Pancreas (tissue), 10 donors: Measurements from ENCODE around the gene NEO1. TPM values are rescaled to one million over a fixed set of nuclear protein-coding genes. Genes with fewer than 3 reads are reported as not detected.

Source experiments
- ATAC-seq, 4 donors: fragments of 200-7000 bp; cut with Tn5 transposase; one replicate each; pipeline versions ENCODE4 v1.8.0 to v1.9.1; 2020; ENCODE audit warnings: mild to moderate bottlenecking in 4 of 4, moderate library complexity in 4 of 4
- DNase-seq, 6 donors: peaks; one replicate each; pipeline ENCODE4 v3.0.0-alpha.2; 2020
- FAIRE-seq: peaks from 2 replicates; lab custom pipeline; 2012; peaks lifted over from hg19 to GRCh38; lab: Jason Lieb, UNC
- H3K27ac ChIP-seq, 4 donors: fragments of 200-600 bp; sonication (generic); 1 replicate in 3 of 4; 2 replicates in 1 of 4; pipeline versions ENCODE4 v1.5.0 to v1.8.0; 2020
- H3K27me3 ChIP-seq, 4 donors: fragments of 200-600 bp; one replicate each; pipeline ENCODE4 v1.8.0; 2021
- H3K36me3 ChIP-seq, 3 donors: fragments of 200-600 bp; sonication (generic) in 1 of 3; one replicate each; pipeline versions ENCODE4 v1.5.0 to v1.8.0; 2020 to 2021
- H3K4me1 ChIP-seq, 3 donors: fragments of 200-600 bp; one replicate each; pipeline ENCODE4 v1.8.0; 2021
- H3K4me3 ChIP-seq, 4 donors: fragments of 200-600 bp; sonication (generic) in 2 of 4; one replicate each; pipeline versions ENCODE4 v1.5.0 to v1.8.0; 2020 to 2021
- H3K9me3 ChIP-seq, 4 donors: fragments of 200-600 bp; one replicate each; pipeline ENCODE4 v1.8.0; 2021
- WGBS, 2 donors: extraction: QIAGEN DNeasy Blood & Tissue Kit; methylation state at CpG; one replicate each; pipeline ENCODE4 v1.1.7; 2013; 5-methylcytosine and 5-hydroxymethylcytosine counted together
- intact Hi-C, 3 donors: fragments of 100-400 bp; cut with DNase I; formaldehyde crosslinking; loops; one replicate each; pipeline versions ENCODE4 v1.11.1 to v1.14.2; 2022
- polyA plus RNA-seq, 2 donors: library from polyadenylated mRNA; stranded (reverse); fragments of 200-250 nt; gene quantifications; one replicate each; pipeline ENCODE4 v1.2.3, GENCODE V29; 2013
- total RNA-seq, 6 donors: library from RNA; stranded (reverse); fragmentation: NEBNext Ultra II Directional in 4 of 6; extraction: Animal tissue kit (Norgen Biotek cat#: 25700) in 4 of 6; gene quantifications; one replicate each; pipeline versions ENCODE4 v1.2.1 to v1.2.4, GENCODE V29; 2021 to 2023
- TF ChIP-seq, protein P1 (sequence below), 4 donors: fragments of 200-600 bp; sonication (generic) in 3 of 4; IDR thresholded peaks; one replicate each; pipeline versions ENCODE4 v1.5.0 to v1.8.0; 2021; ENCODE audit warnings: antibody characterized with exemption in 4 of 4
- donor health status: healthy with polysubstance abuse.
- donor health status: DM: no; HTN: no; CAD: no; lungs with moderate emphysema.
- donor health status: DM: no; HTN: no; CAD: no.
- donor health status: control.
- donor health status: control.
- donor health status: Bipolar disorder and iron deficiency.
- donor health status: DM: yes; HTN: yes; CAD: no.
- donor health status: DM: no; HTN: no; CAD: no.
- donor health status: DM: no; HTN: no; CAD: no.
- donor health status: DM: yes; HTN: yes; CAD: no.

The NEO1 gene
- total and polyA plus RNA-seq, 8 donors = 7.1 to 30.7 (median 19.6) TPM

DNA sequence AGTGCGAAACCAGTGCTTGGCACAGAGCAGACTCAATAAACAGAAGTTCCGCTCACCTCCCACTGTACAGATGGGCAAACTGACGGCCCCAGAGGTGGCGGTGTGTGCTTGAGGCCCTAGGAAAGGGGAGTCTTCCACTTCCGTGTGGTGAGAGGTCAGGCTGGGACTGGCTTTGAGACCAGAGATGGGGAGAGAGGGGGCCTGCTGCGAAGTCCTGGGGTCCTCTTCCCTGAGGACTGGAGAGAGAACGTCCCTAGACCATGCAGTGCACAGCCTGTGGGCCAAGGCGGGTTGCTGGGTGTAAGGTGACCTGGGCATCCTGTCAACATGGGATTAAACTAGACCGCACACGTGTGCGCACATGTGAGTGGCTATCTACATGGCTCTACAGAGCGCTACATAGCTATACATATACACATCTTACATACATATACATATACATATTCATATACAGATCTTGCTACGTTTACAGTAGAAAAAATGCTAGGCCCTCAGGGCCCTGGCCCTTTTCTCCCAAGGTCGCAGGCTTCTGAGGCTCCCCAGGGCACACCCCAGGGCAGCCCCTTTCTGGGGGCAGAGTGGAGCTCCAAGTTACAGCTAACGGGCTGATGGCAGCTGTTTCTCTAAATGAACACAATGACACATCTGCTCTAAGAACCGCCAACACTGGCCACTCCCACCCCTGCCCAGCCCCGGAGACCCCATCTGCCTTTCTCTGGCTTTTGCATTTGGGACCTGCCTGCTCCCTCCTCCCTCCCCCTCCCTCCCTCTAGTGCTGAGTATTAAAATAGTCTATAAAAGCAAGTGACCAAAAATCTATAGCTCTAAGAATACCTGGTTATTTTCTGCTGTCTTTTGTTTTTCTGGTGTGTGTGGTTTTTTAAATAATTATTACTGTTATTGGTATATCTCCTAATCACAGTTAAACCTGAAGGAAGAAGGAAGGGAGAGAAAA lies 269.5 kb downstream of the NEO1 start:
- TF ChIP-seq, protein P1, sequence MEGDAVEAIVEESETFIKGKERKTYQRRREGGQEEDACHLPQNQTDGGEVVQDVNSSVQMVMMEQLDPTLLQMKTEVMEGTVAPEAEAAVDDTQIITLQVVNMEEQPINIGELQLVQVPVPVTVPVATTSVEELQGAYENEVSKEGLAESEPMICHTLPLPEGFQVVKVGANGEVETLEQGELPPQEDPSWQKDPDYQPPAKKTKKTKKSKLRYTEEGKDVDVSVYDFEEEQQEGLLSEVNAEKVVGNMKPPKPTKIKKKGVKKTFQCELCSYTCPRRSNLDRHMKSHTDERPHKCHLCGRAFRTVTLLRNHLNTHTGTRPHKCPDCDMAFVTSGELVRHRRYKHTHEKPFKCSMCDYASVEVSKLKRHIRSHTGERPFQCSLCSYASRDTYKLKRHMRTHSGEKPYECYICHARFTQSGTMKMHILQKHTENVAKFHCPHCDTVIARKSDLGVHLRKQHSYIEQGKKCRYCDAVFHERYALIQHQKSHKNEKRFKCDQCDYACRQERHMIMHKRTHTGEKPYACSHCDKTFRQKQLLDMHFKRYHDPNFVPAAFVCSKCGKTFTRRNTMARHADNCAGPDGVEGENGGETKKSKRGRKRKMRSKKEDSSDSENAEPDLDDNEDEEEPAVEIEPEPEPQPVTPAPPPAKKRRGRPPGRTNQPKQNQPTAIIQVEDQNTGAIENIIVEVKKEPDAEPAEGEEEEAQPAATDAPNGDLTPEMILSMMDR (IDR thresholded peaks at IDR 0.05) = no peak
- DNase-seq = peak in 1 of 6 donors; percentile 4
- Histone ChIP-seq H3K27ac (no peak overlapping the region), H3K27me3 (no peaks in the 10 kb centered on the region), H3K36me3 (no peaks in the 10 kb centered on the region), H3K9me3 (no peaks in the 10 kb centered on the region), H3K4me3 (no peak overlapping the region), H3K4me1 (no peaks in the 10 kb centered on the region)
- intact Hi-C loops = no loop called here
- FAIRE-seq = no peak
- ATAC-seq = no peak
- 73 to 74% methylated on average over 17 of the region's 17 CpGs for WGBS, 2 donors

DNA sequence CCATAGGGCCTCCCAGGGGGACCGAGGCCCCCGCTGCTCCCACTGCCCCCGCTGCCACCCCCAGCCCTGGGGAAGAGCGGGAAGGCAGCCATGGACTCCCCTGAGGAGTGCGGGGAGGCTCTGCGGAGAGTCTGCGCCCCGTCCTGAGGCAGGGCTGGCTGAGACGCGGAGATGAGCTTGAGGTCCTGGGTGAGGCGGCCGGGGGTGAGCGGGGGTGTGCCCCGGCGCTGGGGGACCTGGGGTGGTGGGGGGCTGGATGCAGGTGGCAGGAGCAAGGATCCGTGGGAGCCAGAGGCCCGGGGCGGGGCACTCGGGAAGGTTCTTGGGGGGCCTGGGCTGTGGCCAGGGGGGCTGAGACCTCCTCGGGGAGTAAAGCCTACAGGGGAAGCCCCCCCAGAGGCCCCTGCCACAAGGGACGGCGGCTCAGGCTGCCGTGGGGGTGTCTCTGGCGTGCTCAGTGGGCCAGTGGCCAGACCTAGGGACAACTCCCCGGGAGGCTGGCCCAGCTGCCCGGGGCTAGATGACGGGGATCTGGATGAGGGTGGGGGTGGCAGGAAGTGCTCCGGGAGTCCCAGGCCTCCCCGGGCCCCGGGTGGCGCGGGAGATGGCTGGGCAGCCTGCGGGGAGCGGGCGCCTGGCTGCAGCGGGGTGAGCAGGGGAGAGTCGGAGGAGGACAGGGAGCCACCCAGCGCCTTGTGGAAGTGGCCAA lies 270.6 kb downstream of the NEO1 start:
- no peaks in the 10 kb centered on the region for H3K27me3 ChIP-seq
- FAIRE-seq = no peak
- H3K4me3 ChIP-seq = no peak overlapping the region
- no peaks in the 10 kb centered on the region for H3K36me3 ChIP-seq
- no peak for ATAC-seq
- WGBS, 2 donors = 74 to 81% methylated on average over 33 to 38 of the region's 38 CpGs
- DNase-seq = peak in 1 of 6 donors; percentile 60
- no peak overlapping the region for H3K27ac ChIP-seq
- TF ChIP-seq, protein P1 (IDR thresholded peaks at IDR 0.05) = no peak
- H3K4me1 ChIP-seq = no peaks in the 10 kb centered on the region
- H3K9me3 ChIP-seq = no peaks in the 10 kb centered on the region
- intact Hi-C loops = no loop called here

DNA sequence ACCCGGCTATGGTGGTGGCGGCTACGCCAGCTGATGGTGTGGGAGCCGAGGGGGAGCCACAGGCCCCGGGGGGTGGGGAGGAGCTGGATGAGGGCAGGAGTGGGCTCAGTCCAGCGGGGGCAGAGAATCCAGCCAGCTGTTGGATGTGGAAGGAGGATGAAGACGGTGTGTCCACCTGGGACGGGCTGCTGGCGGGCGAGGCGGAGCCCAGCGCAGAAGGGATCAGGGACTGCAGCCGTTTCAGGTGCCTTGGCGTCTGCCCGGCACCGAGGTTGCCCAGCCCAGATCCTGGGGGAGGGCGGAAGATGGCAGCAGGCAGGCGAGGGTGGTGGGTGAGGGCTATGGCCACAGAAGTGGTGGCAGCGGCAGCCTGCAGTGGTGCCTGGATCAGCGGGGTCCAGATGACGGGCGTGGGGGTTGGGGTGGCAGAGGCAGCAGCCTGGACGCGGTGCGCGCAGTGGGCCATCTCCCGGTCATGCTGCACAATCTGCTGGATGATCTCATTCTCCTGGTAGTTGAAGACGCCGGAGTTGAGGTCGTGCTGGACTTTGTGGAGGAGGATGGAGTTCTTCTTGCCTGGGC lies 271.2 kb downstream of the NEO1 start:
- H3K4me1 ChIP-seq = no peaks in the 10 kb centered on the region
- no peak for FAIRE-seq
- H3K27me3 ChIP-seq = no peaks in the 10 kb centered on the region
- H3K36me3 ChIP-seq = no peaks in the 10 kb centered on the region
- TF ChIP-seq, protein P1 (IDR thresholded peaks at IDR 0.05) = no peak
- DNase-seq = peak in 1 of 6 donors; percentile 44
- H3K9me3 ChIP-seq = no peaks in the 10 kb centered on the region
- no peak overlapping the region for H3K27ac ChIP-seq
- no peak overlapping the region for H3K4me3 ChIP-seq
- intact Hi-C loops = no loop called here
- 81 to 92% methylated on average over 29 to 30 of the region's 30 CpGs for WGBS, 2 donors
- no peak for ATAC-seq

DNA sequence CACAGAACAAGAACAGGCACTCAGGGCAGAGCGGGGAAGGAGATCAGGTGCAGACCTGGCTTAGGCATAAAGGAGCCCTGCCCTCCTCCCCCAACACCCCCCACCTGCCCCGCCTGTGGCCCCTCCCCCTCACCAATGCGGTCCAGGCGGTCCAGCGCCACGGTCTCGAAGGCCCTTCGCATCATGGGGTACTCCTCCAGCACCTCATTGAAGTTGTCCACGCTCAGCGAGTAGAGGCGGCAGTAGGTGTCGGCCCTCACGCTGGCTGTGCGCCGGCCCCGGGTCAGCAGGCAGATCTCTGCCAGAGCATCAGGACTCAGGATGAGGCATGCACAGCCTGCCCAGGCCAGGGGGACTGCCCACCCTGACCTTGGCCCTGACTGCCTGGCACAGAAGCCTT lies 271.7 kb downstream of the NEO1 start:
- no peak for ATAC-seq
- H3K4me1 ChIP-seq = no peaks in the 10 kb centered on the region
- no peaks in the 10 kb centered on the region for H3K9me3 ChIP-seq
- no peak overlapping the region for H3K4me3 ChIP-seq
- no peak for FAIRE-seq
- 93 to 94% methylated on average over 16 of the region's 16 CpGs for WGBS, 2 donors
- intact Hi-C loops = no loop called here
- H3K27ac ChIP-seq = no peak overlapping the region
- no peaks in the 10 kb centered on the region for H3K36me3 ChIP-seq
- H3K27me3 ChIP-seq = no peaks in the 10 kb centered on the region
- peak in 2 of 6 donors; percentile 49 to 62 for DNase-seq
- TF ChIP-seq, protein P1 (IDR thresholded peaks at IDR 0.05) = no peak
